ENCODE measurements around the gene TUNAR. TPM values are rescaled to one million over a fixed set of nuclear protein-coding genes. Genes with fewer than 3 reads are reported as not detected.

The TUNAR gene
- polyA plus RNA-seq (2013, experiment 1 of 2; ENCODE audit: insufficient read length), result not detected
- polyA plus RNA-seq (2013, experiment 2 of 2; ENCODE audit: insufficient read length), result 0.06 TPM

GRCh38 chr14:95876761-95877538, at the start of gene TUNAR:
Gene TUNAR, plus strand, starts transcription at chr14:95876832.
- no peak for DNase-seq

- DNase-seq, result no peak
These were observed 47.9 kb upstream of the TUNAR start for GRCh38 chr14:95828649-95829265.

DNA sequence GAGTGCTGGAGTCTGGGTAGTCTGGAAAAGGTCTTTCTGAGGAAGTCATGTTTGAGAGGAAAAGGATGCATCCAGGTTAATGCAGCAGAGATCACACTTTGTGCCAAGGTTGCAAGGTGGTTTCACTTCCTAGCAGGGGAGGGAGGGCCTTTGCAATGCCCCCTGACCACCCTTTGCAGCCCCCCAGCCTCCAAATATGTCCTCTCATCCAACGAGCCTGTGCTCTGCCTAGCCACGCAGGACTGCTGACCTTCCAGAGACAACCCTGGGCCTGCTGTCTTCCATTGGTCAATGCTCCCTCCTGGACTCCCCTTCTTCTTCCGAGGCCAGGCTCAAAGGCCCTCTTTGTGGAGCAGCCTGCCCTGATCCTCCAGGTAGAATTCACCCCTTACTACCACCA, 47.3 kb upstream of the TUNAR start:
- no peak for DNase-seq

GRCh38 chr14:95830386-95830785, 46.2 kb upstream of the TUNAR start:
- no peak for DNase-seq

DNA sequence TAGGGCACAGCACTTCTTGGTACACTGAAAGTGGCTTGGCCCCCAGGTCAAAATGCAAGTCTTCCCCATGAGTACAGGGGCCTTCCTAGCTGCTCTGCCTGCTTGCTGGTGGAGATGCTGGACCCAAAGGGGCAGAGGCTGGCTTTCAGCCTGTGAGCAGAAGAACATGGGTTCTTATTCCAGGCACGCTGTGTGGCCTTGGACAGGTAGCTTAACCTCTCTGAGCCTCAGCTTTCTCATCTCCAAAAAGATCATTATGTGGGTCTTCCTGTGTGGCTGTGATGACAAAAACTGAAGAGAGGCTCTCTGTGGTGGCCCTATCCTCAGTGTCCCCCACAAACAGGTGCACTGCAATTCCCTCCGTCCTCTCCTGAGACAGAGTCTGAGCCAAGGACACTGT, 45.6 kb upstream of the TUNAR start:
- no peak for DNase-seq

DNA sequence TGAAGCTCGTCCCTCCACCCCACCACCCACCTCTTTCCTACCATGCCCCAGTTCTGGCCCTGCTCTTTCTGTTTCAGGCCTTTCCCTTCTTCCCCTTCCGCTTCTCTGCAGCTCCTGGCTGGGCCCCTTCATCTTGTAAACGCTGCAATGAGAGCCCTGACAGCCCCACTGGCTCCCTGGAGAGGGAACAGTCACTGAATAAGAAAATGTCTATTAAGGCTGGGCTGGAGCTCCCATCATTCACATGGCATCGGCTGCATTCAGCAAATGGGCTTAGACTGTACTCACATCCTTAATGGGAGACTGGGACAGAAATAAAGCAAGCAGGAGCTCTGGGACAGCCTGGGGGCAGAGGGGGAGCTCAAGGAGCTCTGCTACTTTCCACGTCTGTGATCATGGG, 45.2 kb upstream of the TUNAR start:
- no peak for DNase-seq

DNA sequence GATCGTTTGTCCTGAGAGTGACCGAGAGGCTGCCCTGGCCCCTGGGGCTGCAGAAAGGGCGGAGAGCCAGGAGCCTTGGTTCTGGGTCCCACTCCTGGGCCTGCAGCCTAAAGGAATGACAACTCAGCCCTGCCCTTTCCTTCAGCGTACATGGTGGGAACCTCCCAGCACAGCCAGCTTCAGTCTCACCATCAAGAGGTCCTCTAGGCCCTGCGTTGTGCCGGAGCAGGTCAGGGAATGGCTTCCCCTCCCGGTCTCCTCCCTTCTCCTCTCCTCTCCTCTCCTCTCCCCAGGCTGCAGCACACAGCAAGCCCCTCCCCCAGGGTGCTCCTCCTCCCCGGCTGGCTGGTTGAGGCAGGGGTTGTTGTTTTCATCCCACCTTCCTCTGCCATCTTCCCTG, 44.6 kb upstream of the TUNAR start:
- no peak for DNase-seq

DNA sequence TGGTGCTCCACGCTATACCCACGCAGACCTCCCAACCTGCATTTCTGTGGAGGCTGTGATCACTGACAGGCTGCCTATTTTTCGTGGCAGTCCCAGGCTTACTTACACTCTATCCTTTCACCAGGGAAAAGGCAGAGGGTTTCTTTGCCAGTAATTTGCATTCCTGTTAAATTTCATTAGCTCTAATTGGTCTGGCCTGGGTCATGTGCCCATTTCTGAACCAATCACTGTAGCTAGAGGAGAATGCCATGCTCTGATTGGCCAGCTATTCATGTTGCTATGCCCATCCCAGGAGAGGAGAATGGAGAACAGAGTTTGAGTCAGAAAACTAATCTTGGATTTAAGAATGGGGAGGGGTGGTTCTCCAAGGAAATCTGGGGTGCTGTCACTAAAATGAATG, 43.2 kb upstream of the TUNAR start:
- DNase-seq, result no peak

- no peak for DNase-seq
These were observed 42.1 kb upstream of the TUNAR start for GRCh38 chr14:95834496-95834895.

DNA sequence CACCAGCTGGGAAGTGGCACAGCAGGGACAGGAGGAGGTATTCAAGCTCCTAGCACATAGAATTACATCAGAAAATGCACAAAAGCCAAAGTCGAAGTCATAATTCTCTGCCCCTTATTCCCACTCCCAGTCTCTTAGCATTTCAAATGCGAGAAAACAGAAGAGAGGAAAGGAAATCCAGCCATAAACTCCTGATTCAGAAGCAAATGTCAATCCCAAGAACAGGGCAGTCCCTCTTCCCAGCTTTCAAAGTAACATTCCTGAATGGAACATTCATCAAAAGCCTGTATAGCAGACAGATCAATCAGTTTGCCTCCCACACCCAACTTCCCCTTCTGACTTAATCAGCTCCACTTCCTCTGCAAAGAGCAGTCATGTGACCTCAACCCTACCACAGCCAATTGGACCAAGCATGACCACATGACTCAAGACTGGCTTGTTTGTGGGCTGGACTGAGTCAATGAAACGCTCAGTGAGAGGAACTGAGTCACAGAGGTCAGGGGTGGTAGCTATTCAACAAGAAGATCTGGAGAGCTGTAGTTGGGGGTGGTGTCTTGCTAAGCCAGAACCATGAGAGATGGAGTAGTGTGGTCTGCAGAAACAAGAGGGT, 41.4 kb upstream of the TUNAR start:
- no peak for DNase-seq

DNA sequence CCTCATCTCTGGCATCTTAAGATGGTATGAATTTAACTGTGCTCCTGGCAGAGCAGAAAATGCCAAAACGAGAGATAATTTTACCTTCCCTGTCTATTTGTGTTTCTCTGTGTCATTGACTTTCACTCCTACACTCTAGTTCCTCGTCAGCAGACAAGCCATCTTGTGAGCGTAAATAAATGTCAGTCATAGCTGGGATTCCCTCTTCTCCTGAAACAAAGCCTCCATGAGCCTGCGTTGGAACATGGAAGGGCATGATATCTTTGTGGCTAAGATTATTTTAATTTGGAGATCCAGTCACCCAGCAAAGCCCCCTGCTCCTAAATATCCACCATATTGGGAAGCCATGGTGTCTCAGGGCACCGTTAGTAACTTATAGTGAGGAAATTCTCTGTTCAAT, 37.8 kb upstream of the TUNAR start:
- no peak for DNase-seq

DNA sequence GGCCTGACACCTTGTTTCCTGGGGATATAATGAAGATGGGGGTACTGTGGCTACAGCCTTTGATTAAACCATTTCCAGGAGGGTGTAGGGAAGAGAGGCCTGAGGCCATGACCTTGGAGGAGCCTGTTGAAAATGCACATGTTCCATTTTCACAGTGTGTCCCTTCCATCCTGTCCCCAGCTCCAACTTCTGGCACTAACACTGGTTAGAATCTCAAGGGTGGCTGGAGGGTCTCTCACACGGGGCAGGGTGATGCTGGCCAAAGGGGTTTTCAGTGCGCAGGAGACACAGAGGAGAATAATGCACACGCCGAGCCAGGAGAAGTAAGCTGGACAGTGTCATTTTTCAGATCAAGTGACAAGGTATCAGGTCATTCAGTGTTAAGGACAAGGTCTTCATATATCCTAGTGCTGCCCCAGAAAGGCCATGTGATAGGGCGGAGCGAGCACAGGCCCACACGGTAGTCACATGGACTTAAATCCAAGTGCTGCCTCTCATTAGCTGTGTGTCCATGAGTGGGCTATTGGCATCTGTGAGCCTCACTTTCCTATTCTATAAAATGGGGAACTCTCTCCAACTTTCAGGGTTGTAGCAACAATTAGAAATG, 36.4 kb upstream of the TUNAR start:
- no peak for DNase-seq

DNA sequence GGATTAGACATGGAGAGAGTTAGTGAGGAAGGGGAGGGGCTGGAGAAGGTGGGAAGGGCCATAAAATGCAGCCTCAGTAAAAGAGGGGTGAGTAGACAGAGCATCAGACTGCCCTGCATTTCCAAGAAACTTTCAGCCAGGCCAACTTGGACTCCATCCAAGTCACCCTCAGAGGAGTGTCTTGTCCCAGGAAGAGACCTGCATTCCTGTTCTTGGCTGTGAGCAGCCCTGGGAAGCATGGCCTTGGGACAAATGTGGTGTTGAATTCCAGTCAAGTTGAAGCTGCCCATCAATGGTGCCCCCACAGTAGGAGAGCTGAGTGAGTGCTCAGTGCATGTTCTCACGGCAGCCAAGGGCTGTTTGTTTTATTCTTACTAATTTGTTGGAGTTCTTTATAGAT, 35.0 kb upstream of the TUNAR start:
- DNase-seq, result no peak

DNA sequence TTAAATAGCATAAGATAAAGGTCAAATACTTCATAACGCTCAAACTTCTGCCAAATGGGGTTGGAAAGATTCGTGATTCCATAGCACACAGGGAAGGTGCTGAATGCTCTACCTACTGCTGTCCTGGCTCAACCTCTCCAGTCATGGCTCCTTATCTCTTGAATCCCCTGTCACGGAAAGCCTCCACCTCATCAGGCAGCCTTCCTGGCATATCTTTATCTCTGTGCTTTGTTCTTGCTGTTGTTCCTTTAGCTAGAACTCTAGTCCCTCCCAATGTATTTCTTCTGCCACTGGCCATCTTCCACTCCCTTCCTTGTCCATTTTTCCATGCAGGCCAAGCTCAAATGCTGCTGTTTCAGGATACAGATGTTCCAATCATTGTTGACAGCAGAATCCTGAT, 26.9 kb upstream of the TUNAR start:
- no peak for DNase-seq

- no peak for DNase-seq
These were observed 26.2 kb upstream of the TUNAR start for GRCh38 chr14:95850429-95850828.

DNA sequence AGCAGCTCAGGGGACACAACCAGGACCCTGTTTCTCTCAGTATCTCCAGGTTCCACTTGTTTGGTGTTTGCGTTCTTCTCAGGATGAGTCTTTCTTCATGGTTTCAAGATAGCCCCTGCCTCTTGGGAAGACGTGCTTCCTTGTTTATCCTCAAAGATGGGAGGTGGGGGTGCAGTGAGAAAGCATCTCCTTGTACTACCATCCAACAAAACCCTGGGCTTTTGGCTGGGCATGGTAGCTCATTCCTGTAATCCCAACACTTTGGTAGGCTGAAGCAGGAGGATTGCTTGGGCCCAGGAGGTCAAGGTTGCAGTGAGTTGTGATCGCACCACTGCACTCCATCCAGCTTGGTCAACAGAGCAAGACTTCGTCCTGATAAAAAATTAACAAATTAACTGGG, 21.0 kb upstream of the TUNAR start:
- DNase-seq, result no peak

- DNase-seq, result no peak
These were observed 19.4 kb upstream of the TUNAR start for GRCh38 chr14:95857275-95857674.

- no peak for DNase-seq
These were observed 17.7 kb upstream of the TUNAR start for GRCh38 chr14:95858893-95859292.

- DNase-seq, result no peak
These were observed 14.4 kb upstream of the TUNAR start for GRCh38 chr14:95862243-95862642.

DNA sequence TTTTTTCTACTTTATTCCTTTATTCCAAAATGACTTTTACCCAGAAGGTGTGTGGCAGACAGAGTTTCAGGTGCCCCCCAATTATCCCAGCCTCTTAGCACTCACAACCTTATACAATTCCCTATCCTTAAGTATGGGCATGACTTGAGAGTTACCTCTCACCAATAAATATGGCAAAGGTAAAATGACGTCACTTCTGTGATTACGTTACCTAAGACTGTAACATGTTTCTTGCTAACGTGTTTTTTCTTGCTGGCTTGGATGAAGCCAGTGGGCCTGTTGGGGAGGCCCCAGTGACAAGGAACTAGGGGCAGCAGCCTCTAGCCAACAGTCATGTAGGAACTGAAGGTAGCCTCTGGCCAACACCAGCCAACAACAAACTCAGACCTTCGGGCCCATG, 13.3 kb upstream of the TUNAR start:
- DNase-seq, result no peak

- no peak for DNase-seq
These were observed 6.9 kb upstream of the TUNAR start for GRCh38 chr14:95869776-95870175.

DNA sequence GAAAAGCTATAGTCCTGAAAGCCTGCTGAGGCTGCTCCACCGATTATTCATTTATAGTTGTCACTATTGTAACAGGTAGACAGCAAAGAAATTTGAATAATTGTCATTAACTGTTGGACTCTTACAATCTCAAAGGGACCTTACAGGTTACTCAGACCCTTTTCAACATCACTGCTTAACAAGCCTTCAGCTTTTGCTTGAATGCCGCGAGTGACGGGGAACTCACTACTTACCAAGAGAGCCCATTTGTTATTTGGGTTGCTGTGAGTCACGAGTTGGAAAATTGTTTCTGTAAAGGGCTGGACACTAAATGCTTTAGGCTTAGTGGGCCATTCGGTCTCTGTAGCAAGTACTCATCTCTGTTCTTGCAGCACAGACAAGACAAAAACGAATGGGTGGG, 5.9 kb upstream of the TUNAR start:
- DNase-seq, result no peak

DNA sequence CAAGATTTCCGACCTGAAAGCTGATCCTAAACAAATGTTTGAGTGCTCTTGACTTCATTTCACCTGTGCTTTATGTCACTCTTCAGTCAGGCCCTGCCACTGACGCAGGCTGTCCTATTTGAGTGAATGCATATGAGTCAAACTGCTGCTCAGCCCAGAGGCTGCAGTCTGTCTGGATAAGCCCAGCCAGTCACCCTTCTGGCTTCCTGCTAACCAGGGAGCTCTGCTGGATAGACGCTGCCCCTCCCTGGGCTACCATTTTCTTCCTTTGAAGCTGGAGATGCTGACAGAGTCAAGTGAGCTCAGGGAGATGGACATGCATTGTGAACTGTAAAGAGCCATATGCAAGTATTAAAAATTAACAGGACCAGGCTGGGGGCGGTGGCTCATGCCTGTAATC, 5.1 kb upstream of the TUNAR start:
- no peak for DNase-seq

GRCh38 chr14:95872777-95873176, 3.9 kb upstream of the TUNAR start:
- no peak for DNase-seq
